ENCODE results near the gene SST.

SST gene

DNA sequence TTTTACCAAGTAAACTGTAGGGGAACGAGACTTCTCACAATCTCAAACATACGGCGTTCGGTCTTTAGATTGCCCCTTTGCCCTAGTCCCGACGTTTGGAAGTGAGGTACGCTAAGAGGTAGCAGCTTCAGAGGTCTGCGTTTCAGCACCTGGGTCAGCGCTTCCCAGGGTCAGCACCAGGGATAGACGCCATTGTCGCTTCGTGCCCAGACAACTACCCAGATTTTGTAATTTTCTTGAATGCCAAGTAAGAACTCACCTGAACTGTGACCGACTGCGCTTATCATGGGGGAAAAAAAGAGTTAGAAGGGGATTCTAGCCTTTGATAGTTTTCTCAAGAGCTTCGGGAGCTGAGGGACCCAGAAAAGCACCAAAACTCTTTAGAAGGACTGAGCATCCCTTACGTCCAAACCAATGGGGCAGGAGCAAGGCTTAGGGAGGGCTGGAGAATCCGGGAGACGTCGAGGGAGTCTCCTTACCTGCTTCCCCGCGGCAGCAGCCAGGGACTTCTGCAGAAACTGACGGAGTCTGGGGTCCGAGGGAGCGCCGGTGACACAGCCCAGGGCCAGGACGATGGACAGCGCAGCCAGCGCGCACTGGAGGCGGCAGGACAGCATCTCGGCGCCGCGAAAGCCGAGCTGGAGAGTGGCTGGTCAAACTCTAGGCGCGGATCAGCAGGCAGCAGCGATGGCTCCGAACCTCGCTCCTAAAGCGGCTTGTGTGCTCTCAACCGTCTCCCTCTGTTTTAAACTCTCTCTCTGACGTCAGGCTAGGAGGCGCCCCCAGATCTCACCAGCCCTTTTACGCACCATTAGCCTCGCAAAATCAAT lies at the start of gene SST:
Gene SST, minus strand, starts transcription at position 720 of the 830 bp plus-strand sequence. Its CDS starts 103 bp downstream, at position 617.
- DNase-seq (ENCODE audit: low read depth in 2 of 2) = no peak

DNA sequence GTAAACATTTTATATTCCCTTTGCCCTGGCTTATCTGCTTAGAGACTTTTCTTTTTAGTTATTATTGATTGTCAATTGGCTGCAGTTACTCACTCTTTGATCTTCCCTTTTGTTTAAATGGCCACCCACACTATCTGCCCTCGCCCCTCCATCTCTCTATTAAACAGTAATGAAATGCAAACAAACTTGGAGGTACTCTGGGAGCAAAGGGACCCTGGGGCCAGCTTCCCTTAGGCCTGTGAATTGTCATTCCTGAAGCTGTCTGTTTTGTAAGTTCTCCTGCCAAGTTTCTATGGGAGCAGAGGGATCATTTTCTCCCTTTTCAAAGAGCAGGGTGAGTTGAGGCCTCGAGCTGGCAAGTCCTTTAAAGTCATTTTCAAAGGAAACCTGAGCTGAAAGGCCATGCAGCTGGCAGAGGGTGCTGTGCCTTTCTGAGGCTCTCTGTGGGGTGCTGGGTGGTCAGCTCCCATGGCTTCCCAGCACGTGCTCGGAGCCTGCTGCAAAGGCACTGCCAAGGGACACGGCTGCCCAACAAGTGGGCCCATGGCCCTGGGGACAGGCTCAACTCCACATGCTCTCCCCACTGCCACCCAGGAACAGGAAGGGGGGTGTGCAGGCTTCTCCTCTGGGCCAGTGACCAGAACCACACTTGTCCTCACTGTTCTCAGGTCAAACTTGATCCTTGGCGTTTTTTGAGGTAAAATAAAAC lies 49.6 kb upstream of the SST start:
- no peak for DNase-seq (ENCODE audit: low read depth in 2 of 2)

DNA sequence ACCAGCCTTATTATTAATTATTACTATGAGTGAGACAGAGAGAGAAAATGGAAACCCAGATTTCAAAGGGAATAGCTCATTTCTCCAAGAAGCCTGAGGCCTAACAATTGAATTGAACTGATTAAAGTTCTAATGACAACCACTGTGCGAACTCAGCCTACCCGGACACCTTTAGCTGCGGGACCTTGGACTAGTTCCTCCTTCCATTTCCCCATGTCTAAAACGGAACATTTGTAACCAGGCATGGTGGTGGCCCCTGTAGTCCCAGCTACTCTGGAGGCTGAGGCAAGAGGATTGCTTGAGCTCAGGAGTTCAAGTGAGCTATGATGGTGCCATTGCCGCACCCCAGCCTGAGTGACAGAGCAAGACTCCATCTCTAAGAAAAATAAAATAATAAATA lies 48.6 kb upstream of the SST start:
- no peak for DNase-seq (ENCODE audit: low read depth in 2 of 2)

DNA sequence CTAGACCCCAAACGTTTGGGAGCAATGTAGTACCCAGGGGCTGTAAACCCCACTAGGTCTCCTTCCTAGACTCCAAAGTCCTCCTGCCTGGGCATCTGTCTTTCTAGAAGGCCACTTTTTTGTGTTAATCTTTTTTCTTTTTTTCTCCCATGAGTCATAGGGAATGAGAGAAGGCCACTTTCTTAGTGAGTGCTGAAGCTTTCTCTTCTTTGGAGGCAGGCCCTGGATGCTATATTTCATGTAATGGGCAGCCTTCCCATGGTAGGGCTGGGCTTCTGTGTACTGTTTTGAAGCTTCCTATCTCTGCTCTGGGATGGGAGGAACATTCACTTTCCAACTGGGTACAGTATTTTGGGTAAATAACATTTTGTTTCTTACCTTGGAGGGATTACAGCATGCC lies 47.4 kb upstream of the SST start:
- no peak for DNase-seq (ENCODE audit: low read depth in 2 of 2)

DNA sequence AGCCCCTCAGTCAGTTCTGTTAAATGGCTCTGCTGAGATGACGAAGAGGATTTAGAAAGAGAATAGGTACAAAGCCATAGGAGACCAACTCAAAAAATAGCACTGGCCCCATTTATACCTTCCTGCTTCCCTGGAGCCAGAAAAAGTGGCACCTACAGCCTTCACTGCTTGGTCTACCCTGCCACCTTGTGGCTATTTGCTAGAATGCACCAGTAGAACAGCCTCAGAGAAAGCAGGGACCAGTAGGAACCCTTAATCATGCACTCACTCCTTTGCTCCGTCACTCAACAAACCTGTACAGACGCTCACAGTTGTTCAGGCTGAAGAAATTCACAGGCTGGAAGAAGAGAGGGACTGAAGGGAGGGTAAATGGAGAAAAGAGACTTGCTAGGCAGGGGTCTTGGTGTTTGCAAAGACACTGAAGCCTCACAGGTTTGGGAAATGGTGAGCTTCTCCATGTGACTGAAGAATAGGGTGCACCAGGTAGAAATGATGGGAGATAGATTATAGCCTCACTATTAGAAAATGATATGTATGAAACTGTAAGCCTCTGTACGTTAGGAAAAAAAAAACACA lies 44.3 kb upstream of the SST start:
- DNase-seq (ENCODE audit: low read depth in 2 of 2) = peak; percentile 44 to 45

DNA sequence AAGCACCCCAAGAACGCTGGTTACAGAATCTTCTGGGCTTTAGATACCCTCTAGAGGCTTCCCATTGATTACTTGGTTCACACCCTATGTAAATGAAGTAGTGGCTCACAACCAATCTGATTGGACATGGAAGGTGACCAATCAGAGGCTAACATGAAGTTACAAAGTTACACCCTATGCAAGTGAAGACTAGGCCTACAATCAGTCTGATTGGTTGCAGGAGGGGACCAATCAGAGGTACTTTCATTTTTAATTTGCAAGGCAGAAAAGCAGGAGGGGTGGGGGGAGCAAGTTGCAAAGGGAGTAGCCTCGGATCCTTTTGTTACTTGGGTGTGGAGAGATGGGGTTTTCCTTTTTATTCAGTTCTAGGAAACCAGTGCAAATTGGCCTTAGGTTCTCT lies 43.3 kb upstream of the SST start:
- DNase-seq (ENCODE audit: low read depth in 2 of 2) = no peak

DNA sequence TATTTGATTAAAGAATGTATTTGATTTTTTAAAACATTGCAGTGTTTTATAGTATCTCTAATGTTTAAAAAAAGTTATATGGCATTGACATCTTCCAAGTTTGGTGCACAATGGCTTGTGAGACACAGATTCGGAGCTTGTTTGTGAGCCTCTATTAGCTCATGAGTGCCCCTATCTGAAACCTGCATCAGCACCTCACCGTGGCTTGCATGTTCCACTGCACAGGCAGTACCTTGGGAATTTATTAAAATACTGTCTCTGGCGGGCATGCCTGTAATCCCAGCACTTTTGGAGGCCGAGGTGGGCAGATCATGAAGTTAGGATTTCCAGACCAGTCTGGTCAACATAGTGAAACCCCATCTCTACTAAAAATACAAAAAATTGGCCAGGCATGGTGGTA lies 39.0 kb upstream of the SST start:
- no peak for DNase-seq (ENCODE audit: low read depth in 2 of 2)

DNA sequence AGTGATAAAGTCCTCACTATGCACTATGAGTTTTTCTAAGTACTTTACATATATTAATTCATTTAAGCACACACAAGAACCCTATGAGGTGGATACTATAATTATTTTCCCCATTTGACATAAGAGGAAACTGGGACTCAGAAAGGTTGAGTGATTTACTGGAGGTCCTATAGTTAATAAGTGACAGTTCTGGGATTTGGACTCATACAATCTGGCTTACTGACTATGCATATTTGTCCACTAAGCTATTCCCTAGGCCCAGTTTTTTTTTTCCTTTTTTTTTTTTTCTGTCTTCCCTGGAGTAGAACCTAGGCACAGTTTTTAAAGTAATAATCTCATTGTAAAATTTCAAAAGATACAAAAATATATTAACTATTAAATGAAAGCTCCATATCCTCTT lies 38.5 kb upstream of the SST start:
- no peak for DNase-seq (ENCODE audit: low read depth in 2 of 2)

DNA sequence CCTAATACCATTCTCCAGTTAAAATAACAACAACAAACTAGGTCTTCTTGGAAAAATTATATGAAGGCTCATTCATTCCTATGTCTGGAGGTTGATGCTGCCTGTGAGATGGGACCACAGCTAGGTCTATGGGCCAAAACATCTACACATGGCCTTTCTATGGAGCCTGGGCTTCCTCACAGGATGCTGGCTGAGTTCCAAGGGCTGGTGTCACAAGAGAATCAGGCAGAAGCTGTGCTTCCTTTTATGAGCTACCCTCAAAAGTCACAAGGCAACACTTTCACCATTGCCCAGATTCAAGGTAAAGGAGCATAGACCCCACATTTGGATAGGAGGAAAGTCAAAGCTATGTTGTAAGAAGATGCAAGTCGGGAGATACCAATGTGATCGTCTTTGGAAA lies 36.8 kb upstream of the SST start:
- no peak for DNase-seq (ENCODE audit: low read depth in 2 of 2)

DNA sequence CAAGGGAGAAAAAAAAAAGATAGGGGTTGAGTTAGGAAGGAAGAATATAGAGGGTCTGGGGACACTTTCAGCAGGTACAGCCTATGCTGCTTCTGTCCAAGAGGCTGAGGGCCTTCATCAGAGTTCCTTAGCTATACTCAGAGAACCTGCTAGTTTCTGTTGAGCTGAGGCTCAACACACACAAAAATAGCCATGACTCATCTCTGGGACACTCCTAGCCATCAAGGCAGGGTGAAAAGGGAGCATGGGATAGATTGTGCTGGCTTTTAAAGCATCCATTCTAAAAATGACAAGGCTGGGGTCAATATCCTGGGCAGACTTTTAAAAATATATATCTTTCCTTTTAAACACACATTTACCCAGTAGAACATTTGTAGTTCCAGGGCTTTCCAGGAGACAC lies 35.0 kb upstream of the SST start:
- DNase-seq (ENCODE audit: low read depth in 2 of 2) = no peak

DNA sequence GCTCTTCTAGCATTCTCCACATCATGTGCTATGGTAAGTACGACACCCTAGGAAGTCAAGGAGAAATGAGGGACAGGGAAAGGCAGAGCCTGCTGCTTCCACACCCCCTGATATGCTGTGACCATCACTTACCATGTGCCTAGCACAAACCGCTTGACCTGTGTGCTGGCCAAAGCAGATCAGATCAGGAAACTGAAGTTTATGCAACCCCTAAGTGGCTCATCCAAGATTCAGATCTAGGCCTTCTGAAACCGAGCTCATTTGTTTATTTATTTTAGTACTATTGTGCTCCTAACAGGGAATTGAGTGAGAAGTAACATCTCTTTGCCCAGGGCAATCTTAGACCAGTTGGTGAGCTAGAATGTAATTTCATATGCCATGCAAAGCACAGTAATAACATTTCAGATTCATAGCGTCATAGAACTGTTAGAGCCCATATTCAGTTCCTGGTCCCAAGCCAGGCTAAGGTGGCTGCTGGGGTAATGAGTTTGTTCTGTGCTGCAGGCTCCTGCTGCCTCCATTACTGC lies 32.4 kb upstream of the SST start, which contains the start of gene RTP2:
Gene RTP2, minus strand, starts transcription at position 51 of the 527 bp plus-strand sequence. CDS start 429 bp downstream, outside the sequence.
- no peak for DNase-seq (ENCODE audit: low read depth in 2 of 2)

DNA sequence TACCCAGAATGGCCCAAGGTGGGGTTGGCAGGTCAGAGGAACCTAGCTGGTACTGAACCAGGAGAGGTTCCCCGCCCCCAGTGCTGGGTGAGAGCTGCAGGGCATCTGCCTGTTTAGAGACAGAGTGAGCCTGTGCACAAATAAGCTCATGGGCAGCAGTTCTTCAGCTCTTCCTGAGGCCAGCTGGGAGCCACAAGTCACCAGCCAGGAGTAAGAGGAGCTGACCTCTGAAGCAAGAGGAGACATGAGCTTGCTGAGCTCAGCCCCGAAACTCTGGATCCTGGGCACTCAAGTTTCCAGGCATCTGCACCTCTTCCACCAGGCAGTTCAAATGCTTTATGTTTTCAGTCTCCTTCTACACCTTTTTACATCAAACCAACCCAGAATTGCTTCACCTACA lies 30.1 kb upstream of the SST start:
- DNase-seq (ENCODE audit: low read depth in 2 of 2) = no peak

DNA sequence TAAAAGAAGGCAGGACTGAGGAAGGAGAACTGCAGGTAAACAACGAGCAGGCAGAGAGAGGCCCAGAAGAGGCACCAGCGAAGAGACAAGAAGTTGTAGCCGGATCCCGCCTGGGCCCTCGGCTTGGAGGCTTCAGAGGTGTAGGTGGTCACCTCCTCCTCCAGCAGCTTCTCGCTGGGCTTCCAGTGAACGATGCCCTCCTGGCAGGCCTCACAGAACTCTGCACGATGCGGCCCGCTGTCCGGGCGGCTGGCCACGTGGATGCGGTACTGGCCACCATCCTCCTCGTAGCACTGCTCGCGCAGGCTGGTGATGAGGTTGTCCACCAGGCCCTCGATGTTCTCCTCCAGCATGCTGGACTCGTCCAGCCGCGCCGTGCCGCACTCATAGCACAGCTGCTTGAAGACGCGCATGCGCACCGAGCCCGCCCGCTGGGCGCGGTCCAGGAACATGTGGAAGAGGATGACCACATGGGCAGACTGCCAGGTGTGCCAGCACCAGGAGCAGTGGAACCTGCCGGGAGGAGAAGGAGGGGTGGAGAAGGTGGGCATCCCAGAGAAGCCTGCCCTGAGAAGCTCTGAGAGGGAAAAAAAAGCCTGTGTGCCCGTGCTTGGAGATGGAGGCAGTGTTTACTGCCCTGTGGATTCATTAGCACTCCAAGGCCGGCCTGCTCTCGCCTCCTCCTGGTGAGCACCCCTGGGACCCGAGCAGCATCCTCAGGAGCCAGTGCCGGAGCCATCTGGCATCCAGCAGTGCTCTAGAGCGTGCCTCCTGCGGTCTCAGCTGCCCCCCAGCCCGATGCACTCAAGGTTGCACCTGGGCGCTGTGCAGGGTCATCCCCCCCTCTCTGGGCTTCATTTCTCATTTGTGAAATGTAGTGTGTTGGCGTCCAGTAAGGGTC lies 28.6 kb upstream of the SST start:
- DNase-seq (ENCODE audit: low read depth in 2 of 2) = no peak

DNA sequence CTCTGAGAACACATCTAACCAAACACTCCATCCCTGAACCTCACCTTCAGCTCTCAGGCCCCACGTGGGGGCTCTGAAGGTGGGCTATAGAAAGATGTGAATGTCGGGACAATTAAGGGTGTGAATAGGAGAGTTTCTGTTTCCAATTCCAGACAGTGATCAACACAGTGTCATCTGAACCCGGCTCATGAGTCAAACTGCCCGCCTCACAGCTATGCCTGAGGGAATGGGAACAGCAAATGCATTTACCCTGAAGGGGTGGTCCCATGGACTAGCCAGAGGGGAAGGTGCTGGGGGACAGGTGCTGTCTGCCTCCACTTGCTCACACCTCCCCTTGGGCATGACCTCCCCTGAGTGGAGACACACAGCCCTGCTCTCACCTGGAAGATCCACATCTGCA lies 25.8 kb upstream of the SST start:
- DNase-seq (ENCODE audit: low read depth in 2 of 2) = no peak

DNA sequence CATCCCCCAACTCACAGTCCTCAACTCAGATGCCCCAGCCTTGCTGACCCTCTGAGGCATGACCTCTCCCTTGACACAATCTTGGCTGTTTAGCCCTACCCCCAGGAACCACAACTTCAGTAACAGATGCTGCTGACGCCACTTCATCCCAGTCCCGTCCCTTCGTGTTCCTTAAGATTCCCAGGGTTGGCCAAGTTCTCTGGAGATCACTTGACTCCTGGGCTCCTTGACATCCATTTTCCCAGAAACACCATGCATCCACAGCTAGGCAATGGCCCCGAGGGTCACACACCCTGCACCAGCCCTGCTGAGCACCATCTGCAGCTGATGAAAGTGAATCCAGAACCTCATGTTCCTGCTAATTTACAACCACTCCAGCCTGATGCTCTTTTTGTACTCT lies 25.3 kb upstream of the SST start:
- no peak for DNase-seq (ENCODE audit: low read depth in 2 of 2)

DNA sequence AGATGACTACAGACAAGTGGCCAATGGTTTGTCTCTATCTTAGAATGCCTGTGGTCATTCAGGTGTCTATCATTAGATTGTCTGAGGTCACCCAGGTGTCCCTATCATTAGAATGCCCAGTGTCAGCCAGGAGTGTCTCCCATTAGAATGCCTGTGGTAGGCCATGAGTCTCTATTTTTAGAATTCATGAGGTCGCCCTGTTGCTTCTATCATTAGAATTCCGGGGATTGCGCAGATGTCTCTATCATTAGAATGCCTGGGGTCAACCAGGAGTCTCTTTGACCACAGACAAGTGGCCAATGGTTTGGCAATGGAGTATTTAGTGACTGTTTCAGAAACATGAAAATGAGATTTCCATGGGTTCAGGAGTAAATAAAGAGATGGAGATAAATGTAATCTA lies 24.6 kb upstream of the SST start:
- no peak for DNase-seq (ENCODE audit: low read depth in 2 of 2)

DNA sequence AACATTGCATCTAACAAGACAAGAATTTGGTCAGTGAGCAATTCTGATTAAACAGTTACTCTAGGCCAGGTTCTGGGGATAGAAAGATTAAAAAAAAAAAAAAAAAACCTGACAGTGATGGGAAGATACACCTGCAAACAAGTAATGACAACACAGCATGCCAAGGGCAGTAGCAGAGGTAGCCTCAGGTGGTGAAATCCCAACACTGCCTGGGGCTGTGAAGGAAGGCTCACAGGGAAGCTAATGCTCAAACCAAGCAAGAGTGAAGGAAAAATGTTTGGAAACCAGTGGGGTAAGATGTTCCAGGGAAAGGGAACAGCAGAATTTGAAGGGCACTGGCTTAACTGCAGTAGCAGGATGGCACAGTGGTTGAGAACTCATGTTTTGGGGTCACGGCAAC lies 23.2 kb upstream of the SST start:
- no peak for DNase-seq (ENCODE audit: low read depth in 2 of 2)

DNA sequence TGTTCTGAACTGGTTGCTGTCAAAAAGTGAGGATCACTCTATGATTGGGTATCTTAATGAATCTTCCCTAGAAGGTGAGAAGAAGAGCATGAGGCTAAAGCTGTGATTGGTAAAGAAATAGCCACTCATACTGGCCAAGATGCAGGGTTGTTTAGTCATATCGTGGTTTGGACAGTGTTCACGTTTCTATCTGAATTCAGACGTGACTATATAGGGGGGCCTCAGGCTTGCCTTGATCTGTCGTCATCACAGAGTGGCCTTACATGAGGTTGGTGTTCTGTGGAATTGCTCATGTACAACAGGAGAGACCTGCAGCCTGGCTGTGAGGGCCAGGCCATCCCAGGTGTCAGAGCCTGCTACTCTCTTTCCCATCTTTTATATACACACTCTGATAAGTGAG lies 19.8 kb upstream of the SST start:
- no peak for DNase-seq (ENCODE audit: low read depth in 2 of 2)

DNA sequence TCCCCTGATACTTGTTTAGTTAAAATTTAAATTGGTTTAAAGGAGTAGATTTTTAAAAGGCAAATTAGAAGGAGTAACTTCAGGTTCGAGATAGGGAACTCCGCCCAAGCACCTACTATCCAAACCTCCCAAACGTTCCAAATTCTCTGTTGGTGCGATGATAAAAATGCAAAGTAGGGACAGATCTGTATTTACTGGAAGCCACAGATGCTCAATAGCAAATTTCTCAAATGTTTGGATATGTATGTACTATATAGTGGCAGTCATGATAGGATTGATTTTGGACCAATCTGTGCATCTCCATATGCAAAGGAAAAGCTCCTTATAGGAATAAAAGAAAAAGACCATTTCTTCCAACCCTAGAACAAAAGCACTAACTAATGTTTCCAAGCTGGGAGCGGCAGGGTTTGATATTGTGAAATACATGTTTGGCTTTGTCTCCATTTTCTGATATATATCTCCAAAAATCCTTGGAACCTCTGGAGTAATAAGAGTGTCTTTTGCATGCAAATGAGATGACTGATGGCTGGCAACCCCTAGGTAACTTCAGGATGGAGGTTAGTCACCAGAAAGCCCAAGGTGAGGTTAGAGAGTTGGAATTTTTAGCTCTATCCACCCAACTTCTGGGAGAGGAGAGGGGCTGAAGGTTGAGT lies 16.6 kb upstream of the SST start:
- no peak for DNase-seq (ENCODE audit: low read depth in 2 of 2)

DNA sequence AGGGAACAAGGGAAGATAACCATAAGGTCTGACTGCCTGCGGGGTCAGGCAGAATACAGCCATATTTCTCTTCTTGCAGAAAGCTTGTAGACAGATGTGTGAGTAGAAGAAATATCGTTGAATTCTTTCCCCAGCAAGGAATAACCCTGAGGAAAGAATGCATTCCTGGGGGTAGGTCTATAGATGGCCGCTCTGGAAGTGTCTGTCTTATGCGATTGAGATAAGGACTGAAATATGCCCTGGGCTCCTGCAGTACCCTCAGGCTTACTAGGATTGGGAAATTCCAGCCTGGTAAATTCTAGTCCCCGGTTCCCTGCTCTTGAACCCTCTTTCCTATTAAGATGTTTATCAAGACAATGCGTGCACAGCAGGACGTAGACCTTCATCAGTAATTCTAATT lies 15.8 kb upstream of the SST start:
- no peak for DNase-seq (ENCODE audit: low read depth in 2 of 2)

DNA sequence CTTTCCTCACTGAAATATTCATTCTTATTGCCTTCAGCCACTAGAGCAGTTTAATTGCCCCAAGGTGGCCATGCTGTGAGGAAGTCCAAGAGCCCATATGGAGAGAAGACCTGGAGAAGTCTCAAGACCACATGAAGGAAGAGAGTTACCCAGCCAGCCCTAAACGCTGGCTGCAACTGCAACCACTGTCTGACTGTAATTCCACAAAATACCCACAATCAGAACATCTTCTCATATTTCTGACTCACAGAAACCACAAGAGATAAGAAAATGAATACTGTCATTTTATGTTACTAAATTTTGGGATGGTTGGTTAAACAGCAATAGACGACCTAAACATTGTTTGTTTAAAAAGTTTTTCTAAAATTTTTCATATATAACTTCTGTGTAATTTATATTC lies 14.7 kb upstream of the SST start:
- no peak for DNase-seq (ENCODE audit: low read depth in 2 of 2)

All from stimulated activated CD8-positive, alpha-beta memory T cell treated with anti-CD3 and anti-CD28 coated beads, Interleukin-7, amount 100 ng/mL, for 1 hour (primary cell).